HG02970 (cell line): Measurements from ENCODE around the gene LINGO3.
"Not testable (repeated sequence)": the region's sequence is repeated elsewhere in the genome, so short reads cannot be mapped to it uniquely, and the experiment has no call there.

Experiments
- ATAC-seq: cut with Tn5 transposase; IDR thresholded peaks from one replicate; pipeline ENCODE4 v1.9.1; 2021; ENCODE audit warnings: mild to moderate bottlenecking, moderate library complexity, moderate number of reproducible peaks; ENCODE audit not compliant: unreplicated experiment, low FRiP score

The LINGO3 gene

GRCh38 chr19:2283835-2284507 is 24.0 kb downstream of the LINGO3 start:
- ATAC-seq = no peak

GRCh38 chr19:2282862-2283237 is 25.1 kb downstream of the LINGO3 start:
- no peak for ATAC-seq

GRCh38 chr19:2282062-2282861 is 25.7 kb downstream of the LINGO3 start, which contains the start of gene PEAK3:
Gene PEAK3 (minus strand): TSS chr19:2282175. CDS start chr19:2280931, 1,244 bp downstream.
- no peak for ATAC-seq

GRCh38 chr19:2281265-2282061 is 26.5 kb downstream of the LINGO3 start:
- not testable (repeated sequence) for ATAC-seq

GRCh38 chr19:2280633-2281264 is 27.2 kb downstream of the LINGO3 start:
- ATAC-seq = no peak

GRCh38 chr19:2278459-2279158 is 29.3 kb downstream of the LINGO3 start:
- ATAC-seq = no peak

- ATAC-seq = no peak
Observed at GRCh38 chr19:2277138-2277537, 30.8 kb downstream of the LINGO3 start.

- ATAC-seq = no peak
Observed at GRCh38 chr19:2276429-2276986, 31.4 kb downstream of the LINGO3 start.

- no peak for ATAC-seq
Observed at GRCh38 chr19:2275588-2276428, 32.1 kb downstream of the LINGO3 start.

GRCh38 chr19:2274931-2275535 is 32.9 kb downstream of the LINGO3 start:
- no peak for ATAC-seq

- no peak for ATAC-seq
Observed at GRCh38 chr19:2274185-2274711, 33.7 kb downstream of the LINGO3 start.

GRCh38 chr19:2273356-2274184 is 34.4 kb downstream of the LINGO3 start:
- no peak for ATAC-seq

- ATAC-seq = no peak
Observed at GRCh38 chr19:2271234-2272103, 36.5 kb downstream of the LINGO3 start.

GRCh38 chr19:2270423-2271233 is 37.3 kb downstream of the LINGO3 start:
- no peak for ATAC-seq

GRCh38 chr19:2270157-2270422 is 37.9 kb downstream of the LINGO3 start:
- ATAC-seq = no peak
